Measurements from ENCODE around the gene CYP4F8.
"Not testable (repeated sequence)": the region's sequence is repeated elsewhere in the genome, so short reads cannot be mapped to it uniquely, and the experiment has no call there.

The CYP4F8 gene

GRCh38 chr19:15644066-15644741 is 29.2 kb downstream of the CYP4F8 start:
- Histone ChIP-seq H3K4me3 (no peak overlapping the region), H3K27ac (no peak overlapping the region)
- no peak for TF ChIP-seq CTCF (IDR thresholded peaks at IDR 0.05)
- DNase-seq (ENCODE audit: low spot score) = no peak

GRCh38 chr19:15644816-15645215 is 29.8 kb downstream of the CYP4F8 start:
- Histone ChIP-seq H3K4me3 (no peak overlapping the region), H3K27ac (no peak overlapping the region)
- no peak for DNase-seq (ENCODE audit: low spot score)
- no peak for TF ChIP-seq CTCF (IDR thresholded peaks at IDR 0.05)

GRCh38 chr19:15649526-15649925 is 34.5 kb downstream of the CYP4F8 start:
- Histone ChIP-seq H3K27ac (no peak overlapping the region), H3K4me3 (no peak overlapping the region)
- DNase-seq (ENCODE audit: low spot score) = no peak
- TF ChIP-seq CTCF (IDR thresholded peaks at IDR 0.05) = no peak

- not testable (repeated sequence) for H3K4me3 ChIP-seq; DNase-seq (ENCODE audit: low spot score); H3K27ac ChIP-seq
Measured at GRCh38 chr19:15650123-15650522, 35.1 kb downstream of the CYP4F8 start.

- no peak overlapping the region for H3K4me3 ChIP-seq
- no peak overlapping the region for H3K27ac ChIP-seq
- DNase-seq (ENCODE audit: low spot score) = no peak
- TF ChIP-seq CTCF (IDR thresholded peaks at IDR 0.05) = no peak
Measured at GRCh38 chr19:15651791-15652190, 36.8 kb downstream of the CYP4F8 start.

GRCh38 chr19:15652559-15653278 is 37.7 kb downstream of the CYP4F8 start:
- DNase-seq (ENCODE audit: low spot score) = no peak
- no peak for TF ChIP-seq CTCF (IDR thresholded peaks at IDR 0.05)
- Histone ChIP-seq H3K27ac (no peak overlapping the region), H3K4me3 (no peak overlapping the region)

- no peak for TF ChIP-seq CTCF (IDR thresholded peaks at IDR 0.05)
- no peak overlapping the region for H3K27ac ChIP-seq
Measured at GRCh38 chr19:15656467-15656866, 41.4 kb downstream of the CYP4F8 start.

More at GRCh38 chr19:15656467-15656866, 41.4 kb downstream of the CYP4F8 start:
- H3K4me3 ChIP-seq = no peak overlapping the region
- DNase-seq (ENCODE audit: low spot score) = no peak
